ENCODE results near the gene STK32B. TPM values are rescaled to one million over a fixed set of nuclear protein-coding genes. Genes with fewer than 3 reads are reported as not detected.
"Not testable (repeated sequence)": the region's sequence is repeated elsewhere in the genome, so short reads cannot be mapped to it uniquely, and the experiment has no call there.

STK32B gene
- total RNA-seq (1 to 10 TPM in 2 of 9 donors, under 1 TPM in 7; 0.13 to 2.0 (median 0.27) TPM), polyA plus RNA-seq (under 1 TPM; 0.08 to 0.14 TPM)
- long read RNA-seq, donor 1 = 0 reads
- long read RNA-seq, donor 2 = 0 reads
- long read RNA-seq, donor 3 = 0 reads

GRCh38 chr4:5051278-5052203, at the start of gene STK32B:
Gene STK32B, plus strand, starts transcription at chr4:5051480.
- DNase-seq = peak; percentile 59 to 80 (median 70)
- intact Hi-C loops (cut with DNase I) = loop anchor here in 8 of 10 donors (2.0 to 10.0 kb wide), 8 partner anchors 91 to 761 kb away; no protein-coding TSS in a partner anchor
- 1 to 2% (median 1%) methylated on average over 49 to 103 of the region's 103 CpGs for WGBS, 4 donors
- no peaks in the 10 kb centered on the region for H3K36me3 ChIP-seq
- peak within 1 kb of the TSS in 2 of 12 donors; percentile 8 to 46 for H3K27ac ChIP-seq
- ATAC-seq = peak; percentile 55 to 88 (median 82)
- H3K9me3 ChIP-seq = no peaks in the 10 kb centered on the region
- peaks cover 0 to 22% (median 10%) of the 10 kb centered on the region in 12 donors for H3K4me1 ChIP-seq
- peaks cover 3 to 33% (median 18%) of the 10 kb centered on the region in 9 donors for H3K27me3 ChIP-seq
- no peak for TF ChIP-seq CTCF (IDR thresholded peaks at IDR 0.05)
- TF ChIP-seq POLR2A (IDR thresholded peaks at IDR 0.05) = no peak
- peak within 1 kb of the TSS; percentile 25 to 66 (median 56) for H3K4me3 ChIP-seq

- H3K4me3 ChIP-seq; intact Hi-C loops (cut with DNase I); H3K9me3 ChIP-seq; ATAC-seq; DNase-seq; H3K27ac ChIP-seq; H3K4me1 ChIP-seq; H3K36me3 ChIP-seq: not testable (repeated sequence)
- H3K27me3 ChIP-seq = peaks cover 0 to 45% (median 18%) of the 10 kb centered on the region in 9 donors
- 44 to 57% (median 46%) methylated on average over 2 to 6 of the region's 6 CpGs for WGBS, 4 donors
Measured at GRCh38 chr4:5001641-5002040, 49.6 kb upstream of the STK32B start.

- H3K27me3 ChIP-seq = peaks cover 0 to 50% (median 21%) of the 10 kb centered on the region in 9 donors
- no peak overlapping the region for H3K27ac ChIP-seq
- intact Hi-C loops (cut with DNase I) = no loop called here
- H3K4me1 ChIP-seq = no peaks in the 10 kb centered on the region
- H3K36me3 ChIP-seq = no peaks in the 10 kb centered on the region
- WGBS, 4 donors = 21 to 38% (median 28%) methylated on average over 6 to 9 of the region's 9 CpGs
- H3K4me3 ChIP-seq = no peak overlapping the region
- no peak for DNase-seq
- no peak for TF ChIP-seq POLR2A (IDR thresholded peaks at IDR 0.05)
- TF ChIP-seq CTCF (IDR thresholded peaks at IDR 0.05) = no peak
- H3K9me3 ChIP-seq = no peaks in the 10 kb centered on the region
- ATAC-seq = no peak
Measured at GRCh38 chr4:5003372-5003857, 47.9 kb upstream of the STK32B start.

- H3K4me3 ChIP-seq = no peak overlapping the region
- intact Hi-C loops (cut with DNase I) = no loop called here
- DNase-seq (no peak), ATAC-seq (no peak)
- H3K27ac ChIP-seq = no peak overlapping the region
- no peaks in the 10 kb centered on the region for H3K36me3 ChIP-seq
- no peak for TF ChIP-seq CTCF (IDR thresholded peaks at IDR 0.05)
- no peak for TF ChIP-seq POLR2A (IDR thresholded peaks at IDR 0.05)
- H3K9me3 ChIP-seq = no peaks in the 10 kb centered on the region
- no peaks in the 10 kb centered on the region for H3K4me1 ChIP-seq
- 68 to 89% (median 86%) methylated on average over 3 of the region's 3 CpGs for WGBS, 4 donors
- peaks cover 0 to 54% (median 21%) of the 10 kb centered on the region in 9 donors for H3K27me3 ChIP-seq
Measured at GRCh38 chr4:5003918-5004317, 47.4 kb upstream of the STK32B start.

Data from heart left ventricle (tissue), 16 donors.